Activated CD8-positive, alpha-beta memory T cell treated with anti-CD3 and anti-CD28 coated beads, Interleukin-2, amount 50 U/mL, for 1 hour (primary cell): ENCODE measurements around the gene CAD.

Experiments used
- DNase-seq: peaks from one replicate; pipeline ENCODE4 v3.0.0-alpha.2; 2020; ENCODE audit errors: extremely low read depth

The CAD gene

DNA sequence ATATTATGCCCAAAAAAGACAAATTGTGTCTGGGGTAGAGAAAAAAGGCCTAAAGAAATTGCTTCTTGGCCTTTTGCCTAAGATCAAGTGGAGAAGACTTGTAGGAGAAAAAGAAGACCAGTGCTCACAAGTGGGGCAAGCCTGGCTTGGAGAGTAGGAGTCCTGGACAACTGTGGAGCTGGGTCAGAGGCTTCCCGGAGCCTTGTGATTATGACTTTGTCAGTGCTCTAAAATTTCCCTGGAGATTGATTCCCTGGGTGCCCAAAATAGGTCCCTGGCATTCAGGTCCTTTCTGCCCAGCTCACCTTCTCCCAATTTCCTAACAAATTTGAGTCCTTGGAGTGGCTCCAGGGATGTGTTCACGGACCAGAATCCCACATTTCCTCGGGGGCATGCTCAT lies 64.3 kb downstream of the CAD start:
- DNase-seq: no peak

GRCh38 chr2:27281855-27282559 lies 64.8 kb downstream of the CAD start, which contains the start of gene TRIM54:
Gene TRIM54 (plus strand): TSS chr2:27282429. CDS start chr2:27282732, 303 bp downstream.
- no peak for DNase-seq

DNA sequence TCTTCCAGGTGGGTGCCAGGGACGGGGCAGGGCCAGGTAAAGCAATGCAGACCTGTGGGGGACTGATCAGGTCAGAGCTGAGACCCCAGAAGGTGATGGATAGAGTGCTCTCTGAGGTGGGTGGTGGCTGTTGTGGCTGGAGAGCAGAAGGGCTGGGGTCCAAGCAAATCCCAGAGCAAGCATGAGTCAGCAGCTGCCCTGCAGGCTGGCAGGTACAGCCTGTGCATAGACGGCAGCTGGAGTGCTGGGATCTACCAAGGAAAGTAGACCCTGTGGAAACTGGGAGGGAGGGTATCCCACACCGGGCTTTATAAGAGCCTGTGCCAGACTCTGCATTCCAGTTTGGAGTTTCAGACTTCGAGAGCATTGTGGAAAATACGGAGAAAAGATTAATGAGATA lies 65.7 kb downstream of the CAD start:
- DNase-seq: no peak

GRCh38 chr2:27284996-27285395 lies 67.8 kb downstream of the CAD start:
- no peak for DNase-seq

DNA sequence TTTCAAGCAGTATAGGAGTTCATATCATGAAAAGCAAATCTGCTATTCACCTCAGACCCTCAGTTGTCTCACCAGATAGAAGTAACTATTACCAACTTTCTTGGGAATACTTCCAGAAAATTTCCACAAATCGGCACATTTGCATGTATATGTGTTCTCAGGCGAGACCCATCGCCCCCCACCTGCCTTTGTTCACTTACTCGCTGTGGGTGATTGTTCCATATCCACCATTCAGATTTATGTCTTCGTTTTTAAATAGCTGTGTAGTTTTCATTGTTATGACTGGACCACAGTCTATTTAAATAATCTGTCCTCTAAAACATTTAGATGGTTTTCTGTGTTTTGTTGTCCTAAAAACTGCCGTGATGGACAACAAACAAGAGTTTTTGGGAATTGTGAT lies 68.3 kb downstream of the CAD start:
- no peak for DNase-seq

GRCh38 chr2:27288610-27289009 lies 71.4 kb downstream of the CAD start:
- no peak for DNase-seq

DNA sequence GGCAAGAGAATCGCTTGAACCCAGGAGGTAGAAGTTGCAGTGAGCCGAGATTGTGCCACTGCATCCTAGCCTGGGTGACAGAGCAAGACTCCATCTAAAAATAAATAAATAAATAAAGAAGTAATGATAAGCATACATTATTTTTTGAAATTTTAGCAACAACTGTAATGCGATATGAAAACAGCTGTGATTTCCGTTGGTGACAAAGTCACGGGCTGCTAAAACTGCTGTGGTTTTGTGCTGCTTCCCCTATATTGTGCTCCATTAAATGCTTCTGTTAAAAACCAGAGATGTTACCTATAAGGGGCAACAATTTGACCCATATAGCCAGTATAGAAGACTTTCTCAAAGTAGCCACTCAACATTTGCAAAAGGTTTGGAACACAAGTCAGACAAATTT lies 73.4 kb downstream of the CAD start:
- no peak for DNase-seq

- no peak for DNase-seq
These were observed 74.7 kb downstream of the CAD start for GRCh38 chr2:27291865-27292264.
